Measurements from ENCODE around the gene UGT1A7.
"Not testable (repeated sequence)": the region's sequence is repeated elsewhere in the genome, so short reads cannot be mapped to it uniquely, and the experiment has no call there.

DNA sequence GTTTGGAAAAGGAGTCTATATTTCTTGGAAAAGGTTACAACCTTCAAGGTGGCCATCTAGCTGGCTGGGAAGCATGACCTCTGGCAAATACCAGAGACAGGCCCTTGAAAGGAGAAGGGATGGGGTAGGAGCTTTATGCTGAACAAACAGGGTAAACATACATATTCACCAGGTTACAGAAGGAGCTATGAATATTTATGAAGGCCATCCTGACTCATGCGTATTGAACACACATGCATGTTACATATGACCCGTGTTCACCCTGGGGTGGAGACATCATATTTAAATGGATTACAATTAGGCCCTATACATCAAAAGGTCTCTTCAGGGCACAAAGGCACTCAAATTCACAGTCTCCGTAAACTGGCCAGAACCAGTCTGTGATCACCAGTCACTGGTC, 25.8 kb upstream of the UGT1A7 start:
- not testable (repeated sequence) for TF ChIP-seq YY1 (IDR thresholded peaks at IDR 0.05; ENCODE audit: insufficient read depth, insufficient read length); SUZ12 (IDR thresholded peaks at IDR 0.05; ENCODE audit: extremely low read depth, insufficient read depth, insufficient read length); ZNF274 (IDR thresholded peaks at IDR 0.05; ENCODE audit: low read depth, low read length)
